Measurements from ENCODE around the gene RNF150. TPM values are rescaled to one million over a fixed set of nuclear protein-coding genes. Genes with fewer than 3 reads are reported as not detected.
A peak's percentile ranks its signal among the peaks of the same experiment; 100 is the strongest.

Gene RNF150
- total and polyA plus RNA-seq, 2 of the 8 experiments (the other 6 are each of a cell fraction or from before 2014, with no cell fraction given): 3.4 to 4.8 TPM

GRCh38 chr4:140884431-140885058, 248.7 kb downstream of the RNF150 start (continued):
- TF ChIP-seq CTCF (IDR thresholded peaks at IDR 0.05; ENCODE audit: control extremely low read depth in 1 of 3, insufficient read depth in 1 of 3, low read depth in 1 of 3, low read length in 3 of 3): peak; percentile 30 to 86 (median 83)
- TF ChIP-seq CBX8 (IDR thresholded peaks at IDR 0.05; ENCODE audit: borderline replicate concordance, low read depth, low read length): no peak
- TF ChIP-seq CBX5 (IDR thresholded peaks at IDR 0.05; ENCODE audit: low read depth, low read length): no peak
- TF ChIP-seq CREB1 (IDR thresholded peaks at IDR 0.05): no peak
- TF ChIP-seq CEBPB (IDR thresholded peaks at IDR 0.05; ENCODE audit: low read depth, low read length): no peak
- TF ChIP-seq, protein P1, sequence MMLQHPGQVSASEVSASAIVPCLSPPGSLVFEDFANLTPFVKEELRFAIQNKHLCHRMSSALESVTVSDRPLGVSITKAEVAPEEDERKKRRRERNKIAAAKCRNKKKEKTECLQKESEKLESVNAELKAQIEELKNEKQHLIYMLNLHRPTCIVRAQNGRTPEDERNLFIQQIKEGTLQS (IDR thresholded peaks at IDR 0.05; ENCODE audit: insufficient read depth, low read depth, low read length): peak; percentile 7; the same call in 1 of the 2 replicates
- TF ChIP-seq E2F6 (IDR thresholded peaks at IDR 0.05): no peak; the same call in 1 of the 2 replicates
- TF ChIP-seq YY1 (IDR thresholded peaks at IDR 0.05; ENCODE audit: low read depth, low read length): peak; percentile 46; the same call in 1 of the 2 replicates
- TF ChIP-seq ASH2L (IDR thresholded peaks at IDR 0.05; ENCODE audit: low read length): no peak
- TF ChIP-seq MAX (IDR thresholded peaks at IDR 0.05): peak; percentile 95
- no peak for TF ChIP-seq BCL11A (IDR thresholded peaks at IDR 0.05; ENCODE audit: low read depth in 2 of 2, low read length in 2 of 2)
- no peak for TF ChIP-seq GABPA (IDR thresholded peaks at IDR 0.05; ENCODE audit: borderline replicate concordance, insufficient read depth, low read length)
- TF ChIP-seq RNF2 (IDR thresholded peaks at IDR 0.05; ENCODE audit: borderline replicate concordance, low read depth, low read length, missing control alignments, poor library complexity, severe bottlenecking): no peak
- TF ChIP-seq SP1 (IDR thresholded peaks at IDR 0.05; ENCODE audit: low read depth, low read length): no peak
- TF ChIP-seq JUND (IDR thresholded peaks at IDR 0.05; ENCODE audit: low read length): no peak
- no peak for TF ChIP-seq SUZ12 (IDR thresholded peaks at IDR 0.05; ENCODE audit: low read length)
- TF ChIP-seq SIN3A (conservative IDR thresholded peaks at IDR 0.05 in 1 of 2, IDR thresholded peaks at IDR 0.05 in 1 of 2; ENCODE audit: low read depth in 1 of 2, low read length in 2 of 2): no peak
- no peak for TF ChIP-seq SP2 (IDR thresholded peaks at IDR 0.05; ENCODE audit: low read length)
- TF ChIP-seq SRF (IDR thresholded peaks at IDR 0.05; ENCODE audit: low read depth, low read length): no peak
- no peak for TF ChIP-seq EZH2 (IDR thresholded peaks at IDR 0.05; ENCODE audit: low read depth, low read length, severe bottlenecking)

All from H1 (cell line).